ENCODE measurements around the gene CPT2. TPM values are rescaled to one million over a fixed set of nuclear protein-coding genes. Genes with fewer than 3 reads are reported as not detected.
A peak's percentile ranks its signal among the peaks of the same experiment; 100 is the strongest.
"Not testable (repeated sequence)": the region's sequence is repeated elsewhere in the genome, so short reads cannot be mapped to it uniquely, and the experiment has no call there.

The CPT2 gene
- total RNA-seq, 2 experiments from 2014 or later, result 10.6 to 12.0 TPM

DNA sequence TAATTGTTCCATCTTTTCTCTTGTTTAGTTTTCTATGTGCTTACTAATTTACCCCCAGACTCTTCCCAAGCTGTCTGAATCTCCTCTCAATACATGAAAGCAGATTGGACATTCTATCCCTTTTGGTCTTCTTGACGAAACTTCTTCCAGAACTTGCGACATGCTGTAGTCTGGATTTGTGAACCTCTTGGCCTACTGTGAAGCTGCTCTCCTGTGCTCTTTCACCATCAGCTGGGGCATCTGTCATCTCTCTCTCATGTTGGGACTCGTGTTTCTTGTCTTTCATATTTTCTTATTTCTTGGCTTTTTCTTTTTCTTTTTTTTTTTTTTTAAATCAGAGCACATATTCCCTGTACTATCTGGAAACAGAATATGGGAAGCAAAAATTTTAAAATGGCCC, 6.8 kb downstream of the CPT2 start:
- TF ChIP-seq, protein P1, sequence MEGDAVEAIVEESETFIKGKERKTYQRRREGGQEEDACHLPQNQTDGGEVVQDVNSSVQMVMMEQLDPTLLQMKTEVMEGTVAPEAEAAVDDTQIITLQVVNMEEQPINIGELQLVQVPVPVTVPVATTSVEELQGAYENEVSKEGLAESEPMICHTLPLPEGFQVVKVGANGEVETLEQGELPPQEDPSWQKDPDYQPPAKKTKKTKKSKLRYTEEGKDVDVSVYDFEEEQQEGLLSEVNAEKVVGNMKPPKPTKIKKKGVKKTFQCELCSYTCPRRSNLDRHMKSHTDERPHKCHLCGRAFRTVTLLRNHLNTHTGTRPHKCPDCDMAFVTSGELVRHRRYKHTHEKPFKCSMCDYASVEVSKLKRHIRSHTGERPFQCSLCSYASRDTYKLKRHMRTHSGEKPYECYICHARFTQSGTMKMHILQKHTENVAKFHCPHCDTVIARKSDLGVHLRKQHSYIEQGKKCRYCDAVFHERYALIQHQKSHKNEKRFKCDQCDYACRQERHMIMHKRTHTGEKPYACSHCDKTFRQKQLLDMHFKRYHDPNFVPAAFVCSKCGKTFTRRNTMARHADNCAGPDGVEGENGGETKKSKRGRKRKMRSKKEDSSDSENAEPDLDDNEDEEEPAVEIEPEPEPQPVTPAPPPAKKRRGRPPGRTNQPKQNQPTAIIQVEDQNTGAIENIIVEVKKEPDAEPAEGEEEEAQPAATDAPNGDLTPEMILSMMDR (IDR thresholded peaks at IDR 0.05), result no peak
- Histone ChIP-seq H3K9me3 (ENCODE audit: control insufficient read depth in 1 of 2, insufficient read depth in 1 of 2, low read length in 2 of 2) (peaks cover 6 to 12% of the 10 kb centered on the region in 2 experiments), H3K36me3 (ENCODE audit: insufficient read depth, low read length) (peaks cover 74% of the 10 kb centered on the region), H3K4me1 (ENCODE audit: insufficient read depth, low read length) (peaks cover under 1% of the 10 kb centered on the region), H3K4me3 (ENCODE audit: low read length) (no peak overlapping the region), H3K27me3 (ENCODE audit: control insufficient read depth in 1 of 2, insufficient read depth in 2 of 2, low read length in 2 of 2) (no peaks in the 10 kb centered on the region), H3K27ac (ENCODE audit: low read depth in 1 of 2, low read length in 2 of 2) (no peak overlapping the region)
- ATAC-seq (ENCODE audit: poor library complexity) (no peak), DNase-seq (no peak)
- intact Hi-C loops (cut with DNase I, micrococcal nuclease), result no loop called here
- Mint-ChIP-seq H3K36me3 (ENCODE audit: low read depth) (peaks cover 82% of the 10 kb centered on the region), H3K27me3 (no peaks in the 10 kb centered on the region), H3K27ac (peak overlapping the region; percentile 50), H3K4me1 (ENCODE audit: low read depth) (peaks cover 24% of the 10 kb centered on the region), H3K9me3 (peaks cover 6% of the 10 kb centered on the region), H3K4me3 (no peak overlapping the region)
- POLR2A ChIA-PET, result no interaction called here
- CTCF ChIA-PET, result no interaction called here

DNA sequence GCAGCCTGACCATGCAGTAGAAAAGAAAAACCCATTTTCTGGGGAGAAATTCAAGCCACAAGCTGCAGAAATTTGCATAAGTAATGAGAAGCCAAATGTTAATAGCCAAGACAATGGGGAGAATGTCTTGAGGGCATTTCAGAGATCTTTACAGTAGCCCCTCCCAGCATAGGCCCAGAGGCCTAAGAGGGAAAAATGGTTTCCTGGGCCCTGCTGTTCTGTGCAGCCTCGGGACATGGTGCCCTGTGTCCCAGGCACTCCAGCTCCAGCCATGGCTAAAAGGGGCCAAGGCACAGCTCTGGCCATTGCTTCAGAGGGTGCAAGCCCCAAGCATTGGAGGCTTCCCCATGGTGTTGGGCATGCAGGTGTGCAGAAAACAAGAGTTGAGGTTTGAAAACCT, 8.9 kb downstream of the CPT2 start:
- H3K4me1 ChIP-seq (ENCODE audit: insufficient read depth, low read length); ATAC-seq (ENCODE audit: poor library complexity); H3K27me3 ChIP-seq (ENCODE audit: control insufficient read depth in 1 of 2, insufficient read depth in 2 of 2, low read length in 2 of 2); CTCF ChIA-PET; H3K4me3 Mint-ChIP-seq; H3K4me3 ChIP-seq (ENCODE audit: low read length); DNase-seq; H3K27ac Mint-ChIP-seq; POLR2A ChIA-PET; intact Hi-C loops (cut with DNase I, micrococcal nuclease); H3K27ac ChIP-seq (ENCODE audit: low read depth in 1 of 2, low read length in 2 of 2); H3K27me3 Mint-ChIP-seq; H3K9me3 Mint-ChIP-seq: not testable (repeated sequence)
- Histone ChIP-seq H3K36me3 (ENCODE audit: insufficient read depth, low read length) (peaks cover 94% of the 10 kb centered on the region), H3K9me3 (ENCODE audit: control insufficient read depth in 1 of 2, insufficient read depth in 1 of 2, low read length in 2 of 2) (peaks cover 6 to 12% of the 10 kb centered on the region in 2 experiments)
- Mint-ChIP-seq H3K36me3 (ENCODE audit: low read depth) (peaks cover 100% of the 10 kb centered on the region), H3K4me1 (ENCODE audit: low read depth) (peaks cover 23% of the 10 kb centered on the region)

- ATAC-seq (ENCODE audit: poor library complexity); H3K4me3 Mint-ChIP-seq; H3K27me3 Mint-ChIP-seq; POLR2A ChIA-PET; H3K4me3 ChIP-seq (ENCODE audit: low read length); H3K4me1 ChIP-seq (ENCODE audit: insufficient read depth, low read length); CTCF ChIA-PET; H3K27ac ChIP-seq (ENCODE audit: low read depth in 1 of 2, low read length in 2 of 2); H3K27me3 ChIP-seq (ENCODE audit: control insufficient read depth in 1 of 2, insufficient read depth in 2 of 2, low read length in 2 of 2); intact Hi-C loops (cut with DNase I, micrococcal nuclease); H3K9me3 Mint-ChIP-seq; H3K27ac Mint-ChIP-seq: not testable (repeated sequence)
- Histone ChIP-seq H3K9me3 (ENCODE audit: control insufficient read depth in 1 of 2, insufficient read depth in 1 of 2, low read length in 2 of 2) (peaks cover 6 to 12% of the 10 kb centered on the region in 2 experiments), H3K36me3 (ENCODE audit: insufficient read depth, low read length) (peaks cover 95% of the 10 kb centered on the region)
- peaks cover 100% of the 10 kb centered on the region for H3K36me3 Mint-ChIP-seq (ENCODE audit: low read depth)
- peaks cover 23% of the 10 kb centered on the region for H3K4me1 Mint-ChIP-seq (ENCODE audit: low read depth)
- peak in 1 of 14 experiments; percentile 24 for DNase-seq
These were observed 9.6 kb downstream of the CPT2 start for GRCh38 chr1:53206083-53206685.

DNA sequence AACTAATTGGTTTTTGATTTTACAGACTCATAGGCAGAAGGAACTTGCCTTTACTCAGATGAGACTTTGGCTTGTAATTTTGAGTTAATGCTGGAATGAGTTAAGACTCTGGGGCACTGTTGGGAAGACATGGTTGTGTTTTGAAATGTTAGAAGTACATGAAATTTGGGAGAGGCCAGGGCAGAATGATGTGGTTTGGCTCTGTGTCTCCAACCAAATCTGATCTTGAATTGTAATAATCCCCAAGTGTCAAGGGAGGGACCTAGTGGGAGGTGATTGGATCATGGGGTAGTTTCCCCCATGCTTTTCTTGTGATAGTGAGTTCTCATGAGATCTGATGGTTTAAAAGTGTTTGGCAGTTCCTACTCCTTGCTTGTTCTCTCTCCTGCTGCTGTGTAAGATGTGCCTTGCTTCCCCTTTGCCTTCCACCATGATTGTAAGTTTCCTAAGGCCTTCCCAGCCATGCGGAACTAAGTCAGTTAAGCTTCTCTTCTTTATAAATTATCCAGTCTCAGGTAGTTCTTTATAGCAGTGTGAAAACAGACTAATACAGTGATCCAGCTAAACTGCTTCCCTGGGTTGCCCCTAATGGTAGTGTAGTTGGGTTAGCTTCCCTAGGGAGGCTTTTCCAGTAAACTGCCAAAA, 10.2 kb downstream of the CPT2 start:
- CTCF ChIA-PET, result no interaction called here

More for the DNA sequence above, 10.2 kb downstream of the CPT2 start:
- intact Hi-C loops (cut with DNase I, micrococcal nuclease), result no loop called here
- H3K4me1 Mint-ChIP-seq (ENCODE audit: low read depth), result peaks cover 23% of the 10 kb centered on the region
- POLR2A ChIA-PET, result no interaction called here
- Histone ChIP-seq H3K27me3 (ENCODE audit: control insufficient read depth in 1 of 2, insufficient read depth in 2 of 2, low read length in 2 of 2) (no peaks in the 10 kb centered on the region), H3K9me3 (ENCODE audit: control insufficient read depth in 1 of 2, insufficient read depth in 1 of 2, low read length in 2 of 2) (peaks cover 6 to 12% of the 10 kb centered on the region in 2 experiments), H3K36me3 (ENCODE audit: insufficient read depth, low read length) (peaks cover 90% of the 10 kb centered on the region), H3K4me3 (ENCODE audit: low read length) (no peak overlapping the region), H3K4me1 (ENCODE audit: insufficient read depth, low read length) (no peaks in the 10 kb centered on the region), H3K27ac (ENCODE audit: low read depth in 1 of 2, low read length in 2 of 2) (no peak overlapping the region)
- TF ChIP-seq, protein P1 (IDR thresholded peaks at IDR 0.05), result no peak
- H3K4me3 Mint-ChIP-seq, result no peak overlapping the region
- H3K36me3 Mint-ChIP-seq (ENCODE audit: low read depth), result peaks cover 96% of the 10 kb centered on the region
- DNase-seq (no peak), ATAC-seq (ENCODE audit: poor library complexity) (no peak)
- no peaks in the 10 kb centered on the region for H3K27me3 Mint-ChIP-seq
- H3K27ac Mint-ChIP-seq, result no peak overlapping the region
- peaks cover 6% of the 10 kb centered on the region for H3K9me3 Mint-ChIP-seq
